SK-N-MC (cell line): ENCODE data around the gene NEURL4.

ENCODE experiments used
- EZH2 ChIP-seq: fragments of 200-600 bp; sonication (generic); IDR thresholded peaks from one replicate; pipeline ENCODE4 v1.6.1; 2017; ENCODE audit warnings: antibody characterized with exemption
- POLR2AphosphoS5 ChIP-seq: IDR thresholded peaks from 2 replicates; pipeline ENCODE4 v1.6.1; 2012; ENCODE audit warnings: mild to moderate bottlenecking, low read depth, low read length, borderline replicate concordance

GRCh38 chr17:7309628-7310027 lies 19.5 kb downstream of the NEURL4 start:
- TF ChIP-seq EZH2 (no peak), POLR2AphosphoS5 (no peak)
